Endothelial cell of umbilical vein (primary cell): ENCODE data around the gene KIF26B. TPM values are rescaled to one million over a fixed set of nuclear protein-coding genes. Genes with fewer than 3 reads are reported as not detected.

ENCODE experiments used
- BruUV-seq: library from RNA; stranded (reverse); fragments of 400-500 nt; replicated peaks from 2 replicates; lab custom pipeline; 2021; lab: Mats Ljungman, UMichigan
- CTCF ChIA-PET: fragments of 300-600, 350-600 bp; sonication (Branson Sonifier 250); formaldehyde crosslinking; loops from one replicate; lab custom pipeline; 2021; ENCODE audit warnings: antibody characterized with exemption, inconsistent platforms; lab: Charles Lee
- POLR2A ChIA-PET: fragments of 300-600, 350-600 bp; sonication (Branson Sonifier 250); formaldehyde crosslinking; loops from one replicate; lab custom pipeline; 2021; ENCODE audit warnings: antibody characterized with exemption, inconsistent platforms; lab: Charles Lee
- DNase-seq: peaks from one replicate; pipeline ENCODE4 v3.0.0-alpha.2; 2011; ENCODE audit warnings: low read depth, low spot score
- FAIRE-seq: peaks from 2 replicates; lab custom pipeline; 2011; peaks lifted over from hg19 to GRCh38; lab: Jason Lieb, UNC
- H2AFZ ChIP-seq: 2 replicates; pipeline ENCODE4 v1.6.0; 2012; ENCODE audit warnings: low read depth, low read length, control low read depth, inconsistent platforms
- H3K27ac ChIP-seq: 2 replicates; pipeline ENCODE4 v1.5.1; 2011; ENCODE audit warnings: low read depth, mild to moderate bottlenecking, control low read depth, low read length, moderate library complexity; ENCODE audit not compliant: insufficient read depth
- H3K27me3 ChIP-seq, 2 experiments: 2 replicates each; pipeline versions ENCODE4 v1.6.0 to v1.6.1; 2011; ENCODE audit warnings: low read length in 2 of 2, mixed read lengths in 1 of 2; ENCODE audit not compliant: control insufficient read depth in 2 of 2, insufficient read depth in 2 of 2
- H3K36me3 ChIP-seq, 2 experiments: 2 replicates in 1 of 2; 3 replicates in 1 of 2; pipeline ENCODE4 v1.5.1; 2011; ENCODE audit warnings: low read length in 2 of 2, mild to moderate bottlenecking in 1 of 2, moderate library complexity in 1 of 2; ENCODE audit not compliant: control insufficient read depth in 2 of 2, insufficient read depth in 2 of 2; ENCODE audit errors: extremely low read depth in 1 of 2
- H3K4me1 ChIP-seq: 3 replicates; pipeline ENCODE4 v1.5.1; 2011; ENCODE audit warnings: mild to moderate bottlenecking, low read length; ENCODE audit not compliant: control insufficient read depth, insufficient read depth; ENCODE audit errors: extremely low read depth
- H3K4me2 ChIP-seq: 2 replicates; pipeline ENCODE4 v1.6.1; 2011; ENCODE audit warnings: low read length, control low read depth, mixed read lengths; ENCODE audit not compliant: insufficient read depth
- H3K4me3 ChIP-seq, 3 experiments: fragments of 200-600 bp in 1 of 3; sonication (generic), shearing (Covaris generic) in 1 of 3; replicated peaks in 1 of 3; 2 replicates each; pipeline ENCODE4 v1.5.1; 2011 to 2016; ENCODE audit warnings: control low read depth in 3 of 3, low read length in 3 of 3, mild to moderate bottlenecking in 2 of 3, inconsistent platforms in 1 of 3, low read depth in 1 of 3, moderate library complexity in 1 of 3; ENCODE audit not compliant: insufficient read depth in 1 of 3
- H3K79me2 ChIP-seq: 2 replicates; pipeline ENCODE4 v1.6.0; 2012; ENCODE audit warnings: low read length, inconsistent platforms; ENCODE audit not compliant: control insufficient read depth, insufficient read depth
- H3K9ac ChIP-seq: replicated peaks from 2 replicates; pipeline ENCODE3; 2011; ENCODE audit warnings: low read length, control low read depth; ENCODE audit not compliant: insufficient read depth; ENCODE audit errors: extremely low read depth
- H3K9me1 ChIP-seq: replicated peaks from 3 replicates; pipeline ENCODE4 v1.6.0; 2011; ENCODE audit warnings: mild to moderate bottlenecking, low read length; ENCODE audit not compliant: control insufficient read depth, insufficient read depth; ENCODE audit errors: extremely low read depth
- H3K9me3 ChIP-seq: replicated peaks from 2 replicates; pipeline ENCODE4 v1.5.1; 2012; ENCODE audit warnings: low read length, inconsistent platforms; ENCODE audit not compliant: control insufficient read depth, insufficient read depth
- H4K20me1 ChIP-seq: replicated peaks from 2 replicates; pipeline ENCODE3; 2011; ENCODE audit warnings: mild to moderate bottlenecking, low read length; ENCODE audit not compliant: control insufficient read depth, insufficient read depth; ENCODE audit errors: extremely low read depth
- EZH2 ChIP-seq: IDR thresholded peaks from 2 replicates; pipeline ENCODE4 v1.6.1; 2012; ENCODE audit warnings: borderline replicate concordance, low read depth, mild to moderate bottlenecking, moderate library complexity, low read length, inconsistent platforms; ENCODE audit not compliant: severe bottlenecking
- FOS ChIP-seq: IDR thresholded peaks from 2 replicates; pipeline ENCODE4 v1.6.1; 2011; ENCODE audit warnings: mild to moderate bottlenecking, low read length, moderate library complexity, borderline replicate concordance; ENCODE audit not compliant: insufficient read depth
- GATA2 ChIP-seq: IDR thresholded peaks from 2 replicates; pipeline ENCODE4 v1.7.0; 2011; ENCODE audit warnings: low read depth, mild to moderate bottlenecking, moderate library complexity, mixed read lengths, low read length; ENCODE audit not compliant: insufficient read length, insufficient read depth
- JUN ChIP-seq: IDR thresholded peaks from 2 replicates; pipeline ENCODE4 v1.6.1; 2011; ENCODE audit warnings: borderline replicate concordance, low read depth; ENCODE audit not compliant: insufficient read length, insufficient read depth
- MYC ChIP-seq: IDR thresholded peaks from one replicate; pipeline ENCODE4 v1.6.1; 2011; ENCODE audit warnings: mild to moderate bottlenecking, low read depth, low read length
- POLR2A ChIP-seq: IDR thresholded peaks from 2 replicates; pipeline ENCODE4 v1.6.1; 2012; ENCODE audit warnings: low read depth, mild to moderate bottlenecking, control low read depth, low read length
- POLR2AphosphoS5 ChIP-seq: IDR thresholded peaks from 2 replicates; pipeline ENCODE4 v1.6.1; 2012; ENCODE audit warnings: low read depth, mild to moderate bottlenecking, control low read depth, low read length, moderate library complexity; ENCODE audit not compliant: insufficient read depth
- dilution Hi-C: fragments of 300-500 bp; cut with MboI; formaldehyde crosslinking; loops from one replicate; pipeline ENCODE4 v1.15.0; 2019; ENCODE audit warnings: low sequenced_read_pairs; ENCODE audit not compliant: extremely low pct_ligation_motif_present
- intact Hi-C: fragments of 100-400 bp; cut with micrococcal nuclease; formaldehyde crosslinking; loops from one replicate; pipeline ENCODE4 v1.10.0; 2022
- polyA plus RNA-seq, 4 experiments: library from polyadenylated mRNA; depleted of rRNA in 3 of 4; stranded (reverse) in 3 of 4; unstranded in 1 of 4; fragments of >200 nt; gene quantifications; 2 replicates each; pipeline versions ENCODE4 v1.2.1 to v1.2.3, GENCODE V29; 2011 to 2012; ENCODE audit warnings: missing spikeins in 1 of 4
- total RNA-seq: library from RNA; stranded (reverse); gene quantifications from 2 replicates; pipeline ENCODE4 v1.2.3, GENCODE V29; 2021
- TF ChIP-seq, protein P1 (sequence below): IDR thresholded peaks from 2 replicates; pipeline ENCODE4 v1.6.1; 2011; ENCODE audit not compliant: insufficient read depth, insufficient read length
- TF ChIP-seq, protein P2 (sequence below), 2 donors: IDR thresholded peaks; 1 replicate in 1 of 2; 2 replicates in 1 of 2; pipeline ENCODE4 v1.5.1; 2011; ENCODE audit warnings: low read length in 2 of 2, mild to moderate bottlenecking in 2 of 2, moderate library complexity in 2 of 2, control low read depth in 1 of 2, inconsistent platforms in 1 of 2, low read depth in 1 of 2; ENCODE audit not compliant: insufficient read depth in 1 of 2; ENCODE audit errors: extremely low read depth in 1 of 2

Gene KIF26B
- total and polyA plus RNA-seq, 2 donors (not counting 3 experiments of a cell fraction or from before 2014, with no cell fraction given): 0.04 to 0.49 TPM

DNA sequence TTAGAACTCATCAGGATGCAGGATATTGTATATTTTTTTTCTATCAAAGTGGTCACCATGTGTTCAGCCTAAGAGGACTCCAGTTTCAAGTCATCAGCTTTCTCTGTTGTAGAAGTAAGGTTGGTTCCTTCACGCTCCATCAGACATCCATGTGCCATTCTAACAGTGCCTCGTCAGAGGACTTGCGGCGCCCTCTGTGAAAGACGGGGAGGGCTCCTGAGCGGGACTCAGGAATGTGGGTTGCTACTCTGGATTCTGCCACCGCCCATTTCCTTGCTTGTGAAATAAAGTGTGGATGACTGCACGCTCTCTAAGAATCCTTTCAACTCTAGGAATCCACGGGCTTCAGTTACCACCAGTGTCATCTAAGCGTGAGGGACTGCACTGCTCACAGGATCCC, 593.5 kb downstream of the KIF26B start:
- FAIRE-seq: no peak
- Histone ChIP-seq H4K20me1 (no peaks in the 10 kb centered on the region), H3K36me3 (no peaks in the 10 kb centered on the region), H3K9me1 (no peaks in the 10 kb centered on the region), H3K9ac (no peak overlapping the region), H3K27me3 (no peaks in the 10 kb centered on the region), H3K4me3 (no peak overlapping the region), H3K79me2 (no peaks in the 10 kb centered on the region), H3K4me2 (no peak overlapping the region), H3K9me3 (no peaks in the 10 kb centered on the region), H2AFZ (no peak overlapping the region), H3K27ac (no peak overlapping the region), H3K4me1 (no peaks in the 10 kb centered on the region)
- intact Hi-C loops: no loop called here
- ChIA-PET POLR2A (no interaction called here), CTCF (no interaction called here)
- no peak for DNase-seq
- dilution Hi-C loops: no loop called here
- BruUV-seq: no TSS peak
- TF ChIP-seq EZH2 (no peak), POLR2AphosphoS5 (no peak), FOS (no peak), MYC (no peak), POLR2A (no peak), JUN (no peak), GATA2 (no peak)
- TF ChIP-seq, protein P1, sequence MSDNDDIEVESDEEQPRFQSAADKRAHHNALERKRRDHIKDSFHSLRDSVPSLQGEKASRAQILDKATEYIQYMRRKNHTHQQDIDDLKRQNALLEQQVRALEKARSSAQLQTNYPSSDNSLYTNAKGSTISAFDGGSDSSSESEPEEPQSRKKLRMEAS: no peak
- TF ChIP-seq, protein P2, sequence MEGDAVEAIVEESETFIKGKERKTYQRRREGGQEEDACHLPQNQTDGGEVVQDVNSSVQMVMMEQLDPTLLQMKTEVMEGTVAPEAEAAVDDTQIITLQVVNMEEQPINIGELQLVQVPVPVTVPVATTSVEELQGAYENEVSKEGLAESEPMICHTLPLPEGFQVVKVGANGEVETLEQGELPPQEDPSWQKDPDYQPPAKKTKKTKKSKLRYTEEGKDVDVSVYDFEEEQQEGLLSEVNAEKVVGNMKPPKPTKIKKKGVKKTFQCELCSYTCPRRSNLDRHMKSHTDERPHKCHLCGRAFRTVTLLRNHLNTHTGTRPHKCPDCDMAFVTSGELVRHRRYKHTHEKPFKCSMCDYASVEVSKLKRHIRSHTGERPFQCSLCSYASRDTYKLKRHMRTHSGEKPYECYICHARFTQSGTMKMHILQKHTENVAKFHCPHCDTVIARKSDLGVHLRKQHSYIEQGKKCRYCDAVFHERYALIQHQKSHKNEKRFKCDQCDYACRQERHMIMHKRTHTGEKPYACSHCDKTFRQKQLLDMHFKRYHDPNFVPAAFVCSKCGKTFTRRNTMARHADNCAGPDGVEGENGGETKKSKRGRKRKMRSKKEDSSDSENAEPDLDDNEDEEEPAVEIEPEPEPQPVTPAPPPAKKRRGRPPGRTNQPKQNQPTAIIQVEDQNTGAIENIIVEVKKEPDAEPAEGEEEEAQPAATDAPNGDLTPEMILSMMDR (IDR thresholded peaks at IDR 0.05; ENCODE audit: extremely low read depth in 1 of 2, insufficient read depth in 1 of 2, low read depth in 1 of 2, low read length in 2 of 2): no peak
